IMR-90 (cell line): Measurements from ENCODE around the gene LDLRAD3. TPM values are rescaled to one million over a fixed set of nuclear protein-coding genes. Genes with fewer than 3 reads are reported as not detected.

Source experiments
- ATAC-seq: fragments of 200-7000 bp; cut with Tn5 transposase; 2 replicates; pipeline ENCODE4 v1.9.1; 2020; ENCODE audit warnings: low read depth, mild to moderate bottlenecking, moderate library complexity
- BruUV-seq: library from RNA; stranded (reverse); fragments of 400-500 nt; replicated peaks from 2 replicates; lab custom pipeline; 2021; lab: Mats Ljungman, UMichigan
- CTCF ChIA-PET: fragments of 300-600 bp; formaldehyde crosslinking; extraction: SDS; loops from one replicate; lab custom pipeline; 2021; ENCODE audit warnings: antibody characterized with exemption; lab: Yijun Ruan, JAX
- POLR2A ChIA-PET: fragments of 300-600 bp; sonication (Branson Sonifier 250); formaldehyde crosslinking; loops from one replicate; lab custom pipeline; 2022; ENCODE audit warnings: antibody characterized with exemption; ENCODE audit not compliant: unreplicated experiment; lab: Charles Lee
- DNase-seq: peaks from one replicate; pipeline ENCODE4 v3.0.0; 2013
- H2AFZ ChIP-seq: replicated peaks from 2 replicates; pipeline ENCODE3; 2013; ENCODE audit warnings: low read length, mild to moderate bottlenecking; ENCODE audit not compliant: poor library complexity
- H2AK5ac ChIP-seq: 2 replicates; pipeline ENCODE4 v1.6.1; 2013; ENCODE audit warnings: low read depth, low read length, inconsistent platforms
- H2AK9ac ChIP-seq: replicated peaks from 2 replicates; pipeline ENCODE3; 2013; ENCODE audit warnings: mild to moderate bottlenecking, low read depth, low read length, moderate library complexity; ENCODE audit not compliant: poor library complexity
- H2BK120ac ChIP-seq: 2 replicates; pipeline ENCODE4 v1.6.1; 2013; ENCODE audit warnings: low read depth, low read length, inconsistent platforms
- H2BK15ac ChIP-seq: 3 replicates; pipeline ENCODE4 v1.6.1; 2013; ENCODE audit warnings: low read depth, low read length, inconsistent platforms
- H2BK20ac ChIP-seq: 2 replicates; pipeline ENCODE4 v1.6.1; 2013; ENCODE audit warnings: low read depth, mild to moderate bottlenecking, inconsistent platforms, low read length, moderate library complexity
- H2BK5ac ChIP-seq: 2 replicates; pipeline ENCODE4 v1.6.1; 2013; ENCODE audit warnings: mild to moderate bottlenecking, low read depth, low read length, inconsistent platforms; ENCODE audit not compliant: poor library complexity, severe bottlenecking
- H3K14ac ChIP-seq: replicated peaks from 2 replicates; pipeline ENCODE4 v1.6.1; 2013; ENCODE audit warnings: low read depth, low read length, inconsistent platforms
- H3K18ac ChIP-seq: 2 replicates; pipeline ENCODE4 v1.6.1; 2013; ENCODE audit warnings: low read depth, low read length, control low read depth
- H3K23ac ChIP-seq: 2 replicates; pipeline ENCODE4 v1.6.1; 2013; ENCODE audit warnings: low read depth, low read length, inconsistent platforms
- H3K27ac ChIP-seq: 2 replicates; pipeline ENCODE4 v1.5.1; 2013; ENCODE audit warnings: mild to moderate bottlenecking, control low read depth, low read length; ENCODE audit not compliant: insufficient read depth
- H3K27me3 ChIP-seq: 2 replicates; pipeline ENCODE4 v1.6.1; 2013; ENCODE audit warnings: low read length; ENCODE audit not compliant: control insufficient read depth, insufficient read depth
- H3K36me3 ChIP-seq: 2 replicates; pipeline ENCODE4 v1.6.1; 2013; ENCODE audit warnings: low read length, mixed read lengths; ENCODE audit not compliant: control insufficient read depth, insufficient read depth
- H3K4ac ChIP-seq: 2 replicates; pipeline ENCODE4 v1.6.1; 2013; ENCODE audit warnings: low read depth, low read length, inconsistent platforms
- H3K4me1 ChIP-seq: 2 replicates; pipeline ENCODE4 v1.6.1; 2013; ENCODE audit warnings: low read length, mixed read lengths; ENCODE audit not compliant: control insufficient read depth, insufficient read depth
- H3K4me2 ChIP-seq: 2 replicates; pipeline ENCODE4 v1.6.1; 2013; ENCODE audit warnings: low read depth, mild to moderate bottlenecking, control low read depth, low read length, moderate library complexity
- H3K4me3 ChIP-seq: 2 replicates; pipeline ENCODE4 v1.5.1; 2013; ENCODE audit warnings: low read depth, mild to moderate bottlenecking, control low read depth, low read length, moderate library complexity; ENCODE audit not compliant: insufficient read depth
- H3K56ac ChIP-seq: 2 replicates; pipeline ENCODE4 v1.6.1; 2013; ENCODE audit warnings: low read length, inconsistent platforms; ENCODE audit not compliant: insufficient read depth; ENCODE audit errors: extremely low read depth
- H3K79me1 ChIP-seq, 2 experiments: 2 replicates each; pipeline ENCODE4 v1.6.1; 2013; ENCODE audit warnings: low read length in 2 of 2, inconsistent platforms in 1 of 2, low read depth in 1 of 2
- H3K9ac ChIP-seq: 2 replicates; pipeline ENCODE4 v1.6.1; 2013; ENCODE audit warnings: low read depth, low read length, control low read depth
- H3K9me1 ChIP-seq: 2 replicates; pipeline ENCODE4 v1.6.1; 2013; ENCODE audit warnings: low read length, inconsistent platforms; ENCODE audit not compliant: insufficient read depth
- H3K9me3 ChIP-seq: 2 replicates; pipeline ENCODE4 v1.6.1; 2013; ENCODE audit warnings: low read length; ENCODE audit not compliant: control insufficient read depth, insufficient read depth
- H4K20me1 ChIP-seq: 2 replicates; pipeline ENCODE4 v1.6.1; 2013; ENCODE audit warnings: low read length, inconsistent platforms; ENCODE audit not compliant: insufficient read depth
- H4K5ac ChIP-seq: 2 replicates; pipeline ENCODE4 v1.6.1; 2013; ENCODE audit warnings: mild to moderate bottlenecking, low read depth, low read length, control low read depth
- H4K8ac ChIP-seq, 2 experiments: 2 replicates each; pipeline ENCODE4 v1.6.1; 2013; ENCODE audit warnings: low read depth in 2 of 2, low read length in 2 of 2, control low read depth in 1 of 2, inconsistent platforms in 1 of 2
- H4K91ac ChIP-seq: 2 replicates; pipeline ENCODE4 v1.6.1; 2013; ENCODE audit warnings: low read depth, low read length, inconsistent platforms; ENCODE audit not compliant: insufficient read depth
- BHLHE40 ChIP-seq: fragments of 150-350 bp; IDR thresholded peaks from 2 replicates; pipeline ENCODE4 v1.6.1; 2016; ENCODE audit warnings: mild to moderate bottlenecking, low read depth, low read length
- CEBPB ChIP-seq: IDR thresholded peaks from 2 replicates; pipeline ENCODE4 v1.6.1; 2012; ENCODE audit warnings: low read depth, low read length, improper control_type of control experiment
- CHD1 ChIP-seq: IDR thresholded peaks from 2 replicates; pipeline ENCODE4 v1.6.1; 2012; ENCODE audit warnings: low read depth, low read length, improper control_type of control experiment
- CTCF ChIP-seq: conservative IDR thresholded peaks from 2 replicates; pipeline ENCODE4 v1.5.1; 2012; ENCODE audit warnings: mild to moderate bottlenecking, low read depth, low read length, improper control_type of control experiment
- ELK1 ChIP-seq: fragments of 150-350 bp; IDR thresholded peaks from 2 replicates; pipeline ENCODE4 v1.6.1; 2016; ENCODE audit warnings: low read depth, mild to moderate bottlenecking, low read length, moderate library complexity, borderline replicate concordance
- FOS ChIP-seq: fragments of 150-350 bp; IDR thresholded peaks from 2 replicates; pipeline ENCODE4 v1.6.1; 2016; ENCODE audit warnings: low read depth, low read length
- MAFK ChIP-seq: IDR thresholded peaks from 2 replicates; pipeline ENCODE4 v1.6.1; 2012; ENCODE audit warnings: low read depth, low read length, improper control_type of control experiment
- MAZ ChIP-seq: IDR thresholded peaks from 2 replicates; pipeline ENCODE4 v1.6.1; 2012; ENCODE audit warnings: low read depth, mild to moderate bottlenecking, low read length, improper control_type of control experiment, moderate library complexity, borderline replicate concordance
- MXI1 ChIP-seq: IDR thresholded peaks from 2 replicates; pipeline ENCODE4 v1.6.1; 2012; ENCODE audit warnings: low read depth, mild to moderate bottlenecking, low read length, moderate library complexity, borderline replicate concordance
- NFE2L2 ChIP-seq: fragments of 150-350 bp; IDR thresholded peaks from 2 replicates; pipeline ENCODE4 v1.6.1; 2016; ENCODE audit warnings: low read depth, mild to moderate bottlenecking, low read length
- POLR2A ChIP-seq: IDR thresholded peaks from 2 replicates; pipeline ENCODE4 v1.6.1; 2012; ENCODE audit warnings: mild to moderate bottlenecking, low read depth, low read length
- RAD21 ChIP-seq: IDR thresholded peaks from 2 replicates; pipeline ENCODE4 v1.6.1; 2012; ENCODE audit warnings: low read length, improper control_type of control experiment
- RCOR1 ChIP-seq: IDR thresholded peaks from 2 replicates; pipeline ENCODE4 v1.6.1; 2012; ENCODE audit warnings: mild to moderate bottlenecking, low read length, improper control_type of control experiment; ENCODE audit not compliant: insufficient replicate concordance
- SMC3 ChIP-seq: fragments of 150-350 bp; IDR thresholded peaks from 2 replicates; pipeline ENCODE4 v1.6.1; 2016; ENCODE audit warnings: low read depth, mild to moderate bottlenecking, antibody characterized with exemption, low read length, moderate library complexity
- USF2 ChIP-seq: fragments of 150-350 bp; IDR thresholded peaks from 2 replicates; pipeline ENCODE4 v1.6.1; 2017; ENCODE audit warnings: mild to moderate bottlenecking, antibody characterized with exemption, low read length, low read depth
- dilution Hi-C: fragments of 300-500 bp; cut with HindIII; formaldehyde crosslinking; loops from one replicate; pipeline ENCODE4 v1.14.3; 2018; ENCODE audit warnings: low sequenced_read_pairs; ENCODE audit not compliant: unreplicated experiment
- in situ Hi-C: fragments of 300-500 bp; cut with MboI; formaldehyde crosslinking; loops from 3 replicates; pipeline ENCODE4 v1.14.3; 2019; ENCODE audit warnings: low sequenced_read_pairs, inconsistent platforms, mixed read lengths
- intact Hi-C: fragments of 100-400 bp; cut with micrococcal nuclease; formaldehyde crosslinking; loops from 2 replicates; pipeline ENCODE4 v1.10.0; 2022
- polyA plus RNA-seq, 3 experiments: library from polyadenylated mRNA; depleted of rRNA; stranded (reverse); fragments of >200 nt; gene quantifications; 2 replicates each; pipeline ENCODE4 v1.2.3, GENCODE V29; 2012; ENCODE audit warnings: low replicate concordance in 1 of 3
- total RNA-seq: library from RNA; depleted of rRNA; stranded (reverse); fragments of >200 nt; gene quantifications from 2 replicates; pipeline ENCODE4 v1.2.3, GENCODE V29; 2012

LDLRAD3 gene
- total and polyA plus RNA-seq, 2 of the 4 experiments (the other 2 are of a cell fraction), result 2.7 to 6.4 TPM

GRCh38 chr11:36127550-36127949, 183.7 kb downstream of the LDLRAD3 start:
- intact Hi-C loops, result no loop called here

More at GRCh38 chr11:36127550-36127949, 183.7 kb downstream of the LDLRAD3 start:
- Histone ChIP-seq H3K4me1 (peaks cover 5% of the 10 kb centered on the region), H3K23ac (no peak overlapping the region), H4K91ac (no peak overlapping the region), H3K27ac (no peak overlapping the region), H3K4me2 (no peak overlapping the region), H2AK5ac (no peak overlapping the region), H4K20me1 (no peaks in the 10 kb centered on the region; the same call in 1 of the 2 replicates), H2AK9ac (no peak overlapping the region), H3K4ac (no peak overlapping the region), H3K79me1 (no peaks in the 10 kb centered on the region; a peak in 1 of 4 replicates), H3K36me3 (no peaks in the 10 kb centered on the region), H3K18ac (no peak overlapping the region), H3K56ac (no peak overlapping the region), H2BK20ac (no peak overlapping the region), H2AFZ (no peak overlapping the region), H3K27me3 (no peaks in the 10 kb centered on the region), H3K9me1 (peaks cover 10% of the 10 kb centered on the region), H4K8ac (no peak overlapping the region), H3K9ac (no peak overlapping the region), H2BK5ac (no peak overlapping the region), H2BK15ac (no peak overlapping the region), H3K4me3 (no peak overlapping the region), H3K9me3 (no peaks in the 10 kb centered on the region), H2BK120ac (no peak overlapping the region), H4K5ac (no peak overlapping the region), H3K14ac (no peak overlapping the region)
- ATAC-seq (no peak), DNase-seq (no peak)
- ChIA-PET CTCF (interaction anchor here (0.6 to 1.5 kb wide), 2 partner anchors 84 to 305 kb away, joined by 5 to 14 read pairs; no protein-coding TSS in a partner anchor), POLR2A (no interaction called here)
- TF ChIP-seq BHLHE40 (no peak), ELK1 (no peak), CTCF (no peak), MAFK (no peak), RAD21 (no peak), SMC3 (no peak), MXI1 (no peak), NFE2L2 (no peak), CEBPB (no peak), POLR2A (no peak), CHD1 (no peak), MAZ (no peak), FOS (no peak), RCOR1 (no peak), USF2 (no peak)
- dilution Hi-C loops (no loop called here), in situ Hi-C loops (no loop called here)
- BruUV-seq, result no TSS peak
